GM12892 (cell line): ENCODE measurements around the gene TNKS1BP1.

Experiments
- POLR2A ChIP-seq: IDR thresholded peaks from 2 replicates; pipeline ENCODE4 v1.6.1; 2011; ENCODE audit warnings: low read depth, low read length, control low read depth
- POLR2AphosphoS5 ChIP-seq: IDR thresholded peaks from 2 replicates; pipeline ENCODE4 v1.6.1; 2011; ENCODE audit warnings: low read depth, low read length, control low read depth
- TAF1 ChIP-seq: IDR thresholded peaks from 2 replicates; pipeline ENCODE4 v1.6.1; 2011; ENCODE audit warnings: low read depth, mild to moderate bottlenecking, control low read depth, low read length, borderline replicate concordance

DNA sequence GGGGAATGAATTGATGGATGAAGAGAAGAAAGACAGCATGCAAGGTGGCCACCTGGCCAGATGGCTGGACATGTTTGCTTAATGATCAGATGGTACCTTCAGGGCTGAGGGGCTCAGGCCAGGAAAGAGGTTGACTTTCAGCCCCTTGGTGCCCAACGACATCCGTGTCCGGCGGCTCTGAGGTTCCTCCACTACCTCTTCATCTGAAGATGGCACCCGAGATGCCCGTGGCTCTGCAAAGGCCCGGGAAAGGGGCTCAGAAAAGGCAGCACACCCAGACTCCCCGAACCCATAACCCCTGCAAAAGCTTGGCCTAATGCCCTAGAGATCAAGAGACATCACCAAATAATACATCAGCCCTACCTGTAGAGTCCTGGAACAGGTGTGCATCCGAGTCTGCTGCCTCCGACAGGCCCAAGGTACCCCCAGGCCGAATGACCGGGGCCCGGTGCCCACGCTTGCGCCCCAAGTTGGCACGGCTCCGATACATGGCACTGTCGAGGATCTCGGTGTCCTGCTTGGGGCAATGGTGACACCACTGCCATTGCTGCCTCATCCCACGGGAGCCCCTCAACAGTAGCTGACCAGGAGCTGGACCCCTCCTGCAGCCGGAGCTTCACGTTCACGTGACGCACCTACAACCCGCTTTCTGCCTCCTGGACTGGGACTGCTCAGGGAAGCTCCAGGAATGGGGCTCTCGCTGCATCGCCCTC lies 22.9 kb downstream of the TNKS1BP1 start:
- TF ChIP-seq POLR2A (no peak), POLR2AphosphoS5 (no peak), TAF1 (no peak)
